GDM1 (cell line): ENCODE measurements around the gene TPH1.

Source experiments
- DNase-seq: peaks from one replicate; lab custom pipeline; 2025; lab: John Stamatoyannopoulos, UW

The TPH1 gene

GRCh38 chr11:18046116-18046777 lies at the start of gene TPH1:
TSS of gene TPH1 (minus strand) at chr11:18046269. CDS start at chr11:18040762, 5,507 bp downstream.
- no peak for DNase-seq

GRCh38 chr11:18093959-18094358 lies 47.9 kb upstream of the TPH1 start:
- no peak for DNase-seq

GRCh38 chr11:18091731-18092130 lies 45.7 kb upstream of the TPH1 start:
- DNase-seq, result no peak

- no peak for DNase-seq
Observed at GRCh38 chr11:18088966-18089365, 42.9 kb upstream of the TPH1 start.

GRCh38 chr11:18088366-18088765 lies 42.3 kb upstream of the TPH1 start:
- no peak for DNase-seq

GRCh38 chr11:18081551-18081950 lies 35.5 kb upstream of the TPH1 start:
- DNase-seq, result no peak

GRCh38 chr11:18080451-18080850 lies 34.4 kb upstream of the TPH1 start:
- no peak for DNase-seq

GRCh38 chr11:18078909-18079308 lies 32.8 kb upstream of the TPH1 start:
- no peak for DNase-seq

- DNase-seq, result no peak
Observed at GRCh38 chr11:18075444-18075843, 29.4 kb upstream of the TPH1 start.

GRCh38 chr11:18071098-18071705 lies 25.1 kb upstream of the TPH1 start:
- no peak for DNase-seq

- no peak for DNase-seq
Observed at GRCh38 chr11:18067372-18067771, 21.3 kb upstream of the TPH1 start.

- DNase-seq, result no peak
Observed at GRCh38 chr11:18066626-18067025, 20.6 kb upstream of the TPH1 start.

GRCh38 chr11:18065572-18065971 lies 19.5 kb upstream of the TPH1 start:
- no peak for DNase-seq

GRCh38 chr11:18064450-18065054 lies 18.5 kb upstream of the TPH1 start:
- no peak for DNase-seq

GRCh38 chr11:18063862-18064434 lies 17.9 kb upstream of the TPH1 start:
- no peak for DNase-seq

- DNase-seq, result no peak
Observed at GRCh38 chr11:18063125-18063524, 17.1 kb upstream of the TPH1 start.

- DNase-seq, result no peak
Observed at GRCh38 chr11:18061351-18061750, 15.3 kb upstream of the TPH1 start.

- no peak for DNase-seq
Observed at GRCh38 chr11:18056561-18057181, 10.6 kb upstream of the TPH1 start.

- no peak for DNase-seq
Observed at GRCh38 chr11:18054511-18055103, 8.5 kb upstream of the TPH1 start.

- DNase-seq, result peak; percentile 0
Observed at GRCh38 chr11:18050848-18051247, 4.8 kb upstream of the TPH1 start.

- DNase-seq, result no peak
Observed at GRCh38 chr11:18036456-18036855, 9.6 kb downstream of the TPH1 start.

GRCh38 chr11:18027475-18027874 lies 18.6 kb downstream of the TPH1 start:
- no peak for DNase-seq
